Fibroblast of skin of right quadriceps (primary cell): Measurements from ENCODE around the gene ASPM.
"Not testable (repeated sequence)": the region's sequence is repeated elsewhere in the genome, so short reads cannot be mapped to it uniquely, and the experiment has no call there.

Experiments used
- DNase-seq: peaks from one replicate; pipeline ENCODE4 v3.0.0-alpha.2; 2013

The ASPM gene

DNA sequence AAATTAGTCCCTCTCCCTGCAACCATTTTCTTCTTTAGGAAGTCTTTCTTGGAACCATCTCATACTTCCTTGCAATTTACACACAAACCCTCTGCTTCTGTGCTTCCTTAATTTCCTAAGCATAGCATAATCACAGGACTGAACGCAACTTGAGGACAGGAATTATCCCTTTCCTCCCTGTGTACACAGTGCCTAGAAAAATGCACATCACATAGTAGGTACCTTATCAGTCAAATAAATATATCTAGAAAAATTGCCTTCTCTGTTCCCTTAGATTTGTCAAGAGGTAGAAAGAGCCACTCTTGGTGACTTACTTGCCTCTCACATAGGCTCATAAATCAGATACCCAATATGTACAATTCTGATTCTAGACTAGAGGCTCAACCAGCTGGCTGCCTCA, 4.9 kb downstream of the ASPM start:
- no peak for DNase-seq

DNA sequence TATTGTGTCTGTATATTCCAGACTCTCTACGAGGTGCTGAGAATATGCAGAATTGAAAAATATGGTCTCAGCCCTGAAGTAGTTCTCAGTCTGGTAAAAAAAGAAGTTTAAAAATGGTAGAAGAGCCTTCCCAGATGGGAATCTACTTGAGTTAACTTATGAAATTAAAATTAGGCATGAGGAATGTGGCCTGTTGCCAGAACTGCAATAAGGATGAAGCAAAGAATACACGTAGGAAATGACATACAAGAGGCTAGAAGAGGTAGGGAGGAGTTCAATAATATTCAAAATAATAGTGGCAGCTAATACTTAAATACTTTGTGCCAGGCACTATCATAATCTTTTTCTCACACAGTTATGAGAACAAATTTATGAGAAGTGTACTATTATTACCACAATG, 6.3 kb downstream of the ASPM start:
- DNase-seq: peak; percentile 60

DNA sequence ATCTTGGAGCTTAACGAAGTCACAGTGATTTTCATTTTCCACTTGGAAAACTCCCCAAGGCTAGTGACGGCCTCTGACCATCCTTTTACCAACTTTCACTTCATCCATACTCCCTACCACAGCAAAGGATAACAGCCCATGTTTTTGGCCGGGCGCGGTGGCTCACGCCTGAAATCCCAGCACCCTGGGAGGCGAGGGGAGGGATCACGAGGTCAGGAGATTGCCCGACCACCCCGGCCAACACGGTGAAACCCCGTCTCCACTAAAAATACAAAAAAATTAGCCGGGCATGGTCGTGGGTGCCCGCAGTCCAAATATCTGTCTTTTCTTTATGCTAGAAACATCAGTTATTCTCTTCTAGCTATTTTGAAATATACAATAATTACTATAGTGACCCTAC, 7.3 kb downstream of the ASPM start:
- DNase-seq: no peak

DNA sequence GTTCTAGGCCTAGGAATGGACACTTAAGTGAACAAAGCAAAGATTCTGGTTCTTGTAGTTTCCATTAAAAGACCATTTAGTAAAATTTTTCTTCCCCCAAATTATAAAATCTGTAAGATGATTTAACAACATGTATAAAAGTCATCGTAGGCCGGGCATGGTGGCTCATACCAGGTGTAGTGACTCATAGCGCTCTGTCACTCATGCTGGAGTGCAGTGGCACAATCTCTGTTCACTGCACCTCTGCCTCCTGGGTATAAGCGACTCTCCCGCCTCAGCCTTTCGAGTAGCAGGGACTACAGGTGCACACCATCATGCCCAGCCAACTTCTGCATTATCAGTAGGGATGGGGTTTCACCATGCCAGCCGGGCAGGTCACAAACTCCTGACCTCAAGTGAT, 9.1 kb downstream of the ASPM start:
- no peak for DNase-seq

DNA sequence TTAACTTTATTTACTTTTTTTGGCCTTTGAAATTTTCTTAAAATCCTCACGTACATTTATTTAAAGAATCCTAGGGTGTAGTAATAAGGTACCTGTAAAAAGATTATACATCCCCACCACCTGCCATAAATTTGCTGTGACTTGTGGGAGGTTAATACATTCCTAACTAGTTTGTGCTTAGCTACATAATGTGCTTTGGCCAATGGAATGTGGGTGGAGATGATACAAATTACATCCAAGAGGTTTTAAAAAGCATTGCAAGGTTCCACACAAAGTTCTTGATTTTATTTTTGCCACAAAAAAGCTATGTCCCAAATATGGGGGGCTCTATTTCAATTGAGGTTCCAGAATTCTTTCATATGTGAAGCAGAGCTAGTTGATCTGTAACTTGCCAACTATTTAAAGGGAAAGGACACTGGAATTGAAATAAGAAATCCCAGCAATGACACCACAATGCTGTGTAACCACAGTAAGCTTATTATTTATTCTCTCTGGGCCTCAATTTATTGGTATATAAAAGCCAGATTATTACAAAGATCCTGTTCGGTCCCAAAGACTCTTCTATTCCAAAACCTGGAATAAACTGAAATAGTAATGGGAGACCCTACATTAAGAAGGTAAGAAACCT, 15.7 kb downstream of the ASPM start:
- DNase-seq: peak; percentile 63

DNA sequence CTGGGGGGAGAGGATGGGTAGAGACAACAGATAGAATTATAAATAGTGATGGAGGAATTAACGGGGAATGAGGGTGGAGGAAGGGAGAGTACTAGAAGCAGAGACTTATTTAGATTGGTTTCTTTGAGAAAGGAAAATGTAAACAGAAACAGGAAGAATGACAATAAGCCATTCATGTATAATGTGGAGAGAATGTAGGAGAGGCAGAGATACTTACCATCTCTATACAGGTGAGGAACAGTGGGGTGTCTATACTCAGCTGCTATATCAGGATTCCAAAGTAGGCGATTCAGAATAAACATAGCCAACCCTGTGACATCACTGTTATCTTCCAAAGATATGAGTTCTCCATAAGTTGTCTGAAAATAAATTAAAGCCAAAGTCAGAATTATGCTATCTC, 16.8 kb downstream of the ASPM start:
- DNase-seq: no peak

DNA sequence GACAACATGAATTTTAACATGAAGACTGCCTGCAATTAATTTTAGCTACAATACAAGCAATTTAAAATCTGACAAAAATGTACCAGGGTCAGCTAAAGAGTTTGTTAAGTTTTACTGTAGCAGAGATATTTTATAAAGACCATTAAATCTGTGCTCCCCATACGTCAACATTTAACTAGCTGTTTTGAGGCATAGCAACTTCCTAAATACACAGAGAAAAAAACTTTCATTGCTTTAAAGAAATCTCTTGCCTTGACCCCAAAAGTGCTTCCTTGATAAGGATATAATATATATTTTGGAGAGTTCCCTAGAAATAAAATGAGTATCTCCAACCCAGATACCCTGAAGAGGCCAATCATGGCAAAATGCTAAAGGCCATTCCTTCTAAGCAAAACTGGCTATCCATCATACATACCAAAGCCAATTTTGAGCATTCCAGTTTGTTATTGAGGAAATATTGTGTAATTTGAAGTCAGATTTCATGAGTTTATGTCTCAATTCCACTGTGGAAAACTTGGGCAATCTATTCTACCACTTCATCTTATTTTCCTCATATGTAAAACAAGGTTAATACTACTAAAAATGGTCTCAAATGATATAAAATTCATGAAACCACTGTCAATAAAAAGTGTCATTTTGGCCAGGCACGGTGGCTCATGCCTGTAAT, 19.1 kb downstream of the ASPM start:
- peak; percentile 60 for DNase-seq

DNA sequence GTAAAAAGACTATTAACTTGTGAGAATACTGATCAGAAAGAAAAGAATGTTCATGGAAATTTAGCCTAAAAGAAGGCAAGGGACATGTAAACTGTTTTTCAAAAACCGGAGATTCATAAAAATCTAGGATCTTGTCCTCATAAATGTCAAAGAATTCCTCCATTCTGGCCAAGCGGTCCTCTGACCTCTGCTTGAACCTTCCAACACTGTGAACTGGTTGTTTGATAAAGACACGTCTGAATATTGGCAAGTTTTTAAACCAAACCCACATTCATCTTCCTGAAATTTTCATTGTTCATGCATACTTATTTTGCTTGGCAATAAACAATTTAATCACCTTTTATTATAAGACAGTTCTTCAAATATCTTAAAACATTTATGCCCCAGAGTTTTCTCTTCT, 19.8 kb downstream of the ASPM start:
- DNase-seq: no peak

DNA sequence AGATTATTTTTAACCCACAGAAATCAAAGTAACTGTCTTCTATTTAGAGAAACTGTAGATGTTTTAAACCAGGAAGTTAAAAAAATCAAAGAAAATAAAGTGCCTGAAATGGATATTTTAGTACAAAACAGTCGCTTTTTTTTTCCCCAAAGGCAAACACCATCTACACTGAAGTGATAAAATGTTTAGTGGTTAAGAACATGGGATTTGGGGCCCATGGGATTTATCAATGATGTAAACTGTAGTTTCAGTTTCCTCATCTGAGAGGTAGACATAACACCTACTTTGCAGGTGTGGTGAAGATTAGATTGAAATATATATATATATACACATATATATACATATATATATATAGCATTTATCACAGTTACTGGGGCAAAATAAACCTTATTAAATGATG, 22.1 kb downstream of the ASPM start:
- no peak for DNase-seq

DNA sequence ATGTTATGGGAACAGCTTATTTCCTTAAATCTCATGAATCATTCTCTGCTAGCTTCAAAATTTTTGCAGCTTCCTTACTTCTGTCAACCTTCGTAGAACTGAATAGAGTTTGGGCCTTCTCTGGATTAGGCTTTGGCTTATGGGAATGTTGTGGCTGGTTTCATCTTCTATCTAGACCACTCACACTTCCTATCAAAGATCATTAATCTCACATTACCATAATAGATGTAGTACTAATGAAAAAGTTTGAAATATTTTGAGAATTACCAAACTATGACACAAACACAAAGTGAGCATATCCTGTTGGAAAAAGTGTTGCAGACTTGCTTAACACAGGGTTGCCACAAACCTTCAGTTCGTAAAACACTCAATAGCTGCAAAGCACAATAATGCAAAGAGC, 30.3 kb downstream of the ASPM start:
- DNase-seq: peak; percentile 14

DNA sequence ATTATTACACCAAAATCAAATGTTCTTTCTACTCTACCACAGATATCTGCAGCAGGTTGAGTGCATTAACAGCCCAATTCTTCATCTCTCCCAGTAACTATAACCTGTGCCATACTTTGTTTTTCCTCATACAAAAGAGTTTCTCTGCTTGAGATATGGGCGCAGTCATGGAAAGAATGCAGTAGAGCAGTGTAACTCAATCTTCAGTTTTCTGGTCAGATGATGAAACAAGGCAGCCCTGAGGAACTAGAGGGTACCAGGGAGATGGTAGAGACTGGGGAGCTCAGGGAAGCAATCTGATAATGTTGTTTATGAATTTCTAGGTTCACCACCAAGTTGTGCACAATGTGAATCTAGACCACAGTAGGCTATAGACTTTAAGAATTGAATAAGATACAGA, 39.6 kb downstream of the ASPM start:
- no peak for DNase-seq

DNA sequence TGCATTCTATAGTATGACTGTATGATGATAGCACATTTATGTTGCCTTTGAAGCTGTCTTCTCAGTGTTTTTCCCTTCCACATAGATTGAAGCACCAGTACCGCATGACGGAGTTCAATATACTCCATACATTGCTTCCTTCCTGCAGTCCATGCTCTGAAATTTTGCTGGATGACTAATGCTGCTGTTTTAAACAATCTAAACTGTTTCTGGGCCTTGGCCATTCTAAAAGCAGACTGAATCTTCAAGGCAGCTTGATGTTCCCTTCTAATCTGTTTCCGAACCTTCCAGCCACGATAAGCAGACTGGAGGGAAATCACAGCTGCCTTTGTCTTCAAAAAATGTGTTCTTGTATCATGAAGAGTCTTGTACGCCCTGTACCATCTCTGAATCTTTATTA, 43.2 kb downstream of the ASPM start:
- DNase-seq: peak; percentile 10

DNA sequence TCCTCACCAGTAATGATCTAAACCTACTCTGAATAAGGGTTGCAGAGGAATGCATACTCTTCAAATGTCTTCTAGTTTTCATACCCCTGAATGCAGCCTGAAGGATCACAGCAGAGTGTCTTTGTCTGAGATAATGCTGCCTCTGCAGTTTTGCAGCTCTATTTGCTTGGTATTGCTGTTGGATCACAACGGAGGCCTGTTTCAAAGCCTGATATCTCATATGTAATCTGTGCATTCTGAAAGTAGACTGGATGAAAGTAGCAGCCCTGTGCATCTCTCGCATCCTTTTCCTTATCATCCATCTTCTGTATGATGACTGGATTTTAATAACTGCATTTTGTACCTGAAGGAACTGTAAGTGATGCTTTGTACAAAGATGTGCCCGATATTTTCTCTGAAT, 44.5 kb downstream of the ASPM start:
- DNase-seq: no peak

DNA sequence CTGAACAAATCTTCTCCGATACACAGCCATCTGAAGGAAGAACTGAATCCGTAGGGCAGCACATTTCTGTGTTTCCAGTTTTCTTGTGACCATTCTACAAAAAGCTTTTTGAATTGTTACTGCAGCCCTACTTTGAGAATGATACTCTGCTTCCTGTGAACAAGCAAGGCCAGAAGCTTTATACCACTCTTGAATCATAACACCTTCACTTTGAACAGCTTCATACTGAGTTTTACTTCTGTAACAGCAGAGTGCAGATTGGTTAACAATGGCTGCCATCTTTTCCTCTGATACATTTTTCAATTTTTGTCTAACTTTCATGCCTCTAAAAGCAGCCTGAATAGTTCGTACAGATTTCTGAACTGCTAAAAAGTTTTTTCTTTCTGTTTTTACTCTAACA, 45.8 kb downstream of the ASPM start:
- no peak for DNase-seq

DNA sequence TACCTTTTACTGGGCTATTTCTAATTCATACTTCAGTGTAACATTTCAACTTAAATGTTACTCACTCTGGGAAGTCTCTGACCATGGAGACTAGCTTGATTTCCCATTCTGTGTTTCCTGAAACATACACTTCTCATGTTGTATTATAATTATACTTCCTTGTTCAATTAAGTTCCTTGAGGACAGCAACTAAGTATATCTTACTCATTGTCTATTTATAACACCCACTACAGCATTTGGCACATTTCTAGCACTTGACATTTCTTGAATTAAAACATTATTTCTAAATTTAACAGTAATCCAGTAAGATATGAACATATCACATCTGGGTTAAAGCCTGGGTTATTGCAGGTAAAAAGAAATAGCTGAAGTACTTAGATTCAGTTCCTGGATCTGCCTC, 47.0 kb downstream of the ASPM start:
- no peak for DNase-seq

DNA sequence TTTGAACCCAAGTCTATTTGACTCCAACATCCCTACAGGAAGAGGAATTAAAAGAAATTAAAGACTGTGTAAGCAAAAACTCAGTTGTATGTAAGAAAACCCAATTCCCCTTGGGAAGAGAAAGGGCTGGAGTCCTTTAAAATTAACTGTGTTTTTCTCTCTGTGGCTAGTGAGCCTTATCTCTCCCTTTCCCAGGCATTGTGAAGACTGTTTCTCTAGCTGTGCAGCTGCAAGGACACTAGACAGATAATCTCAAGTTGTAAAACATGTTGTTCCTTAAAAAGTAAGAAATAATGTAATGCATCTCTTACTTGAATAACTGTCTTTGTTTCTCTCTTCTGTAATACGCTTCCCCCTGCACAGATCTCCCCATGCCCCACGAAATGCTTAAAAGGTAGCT, 49.5 kb downstream of the ASPM start:
- not testable (repeated sequence) for DNase-seq

DNA sequence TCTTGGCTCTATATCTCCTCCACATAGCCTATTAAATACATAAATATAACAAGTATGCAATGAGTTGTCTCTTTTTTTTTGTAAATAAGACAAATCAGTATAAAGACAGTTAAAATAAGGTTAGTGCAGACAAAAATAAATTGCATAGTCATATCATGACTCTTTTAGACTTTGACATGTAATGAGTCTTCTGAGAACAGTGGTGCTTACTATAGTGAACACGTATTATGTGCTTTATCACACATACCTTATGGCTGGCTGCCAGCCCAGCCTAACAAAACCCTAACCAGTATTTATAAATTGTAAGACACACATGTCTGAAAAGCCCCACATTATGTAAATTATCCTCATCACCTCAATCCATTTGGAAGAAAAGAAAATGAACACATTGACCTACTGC, 50.3 kb downstream of the ASPM start:
- DNase-seq: no peak

DNA sequence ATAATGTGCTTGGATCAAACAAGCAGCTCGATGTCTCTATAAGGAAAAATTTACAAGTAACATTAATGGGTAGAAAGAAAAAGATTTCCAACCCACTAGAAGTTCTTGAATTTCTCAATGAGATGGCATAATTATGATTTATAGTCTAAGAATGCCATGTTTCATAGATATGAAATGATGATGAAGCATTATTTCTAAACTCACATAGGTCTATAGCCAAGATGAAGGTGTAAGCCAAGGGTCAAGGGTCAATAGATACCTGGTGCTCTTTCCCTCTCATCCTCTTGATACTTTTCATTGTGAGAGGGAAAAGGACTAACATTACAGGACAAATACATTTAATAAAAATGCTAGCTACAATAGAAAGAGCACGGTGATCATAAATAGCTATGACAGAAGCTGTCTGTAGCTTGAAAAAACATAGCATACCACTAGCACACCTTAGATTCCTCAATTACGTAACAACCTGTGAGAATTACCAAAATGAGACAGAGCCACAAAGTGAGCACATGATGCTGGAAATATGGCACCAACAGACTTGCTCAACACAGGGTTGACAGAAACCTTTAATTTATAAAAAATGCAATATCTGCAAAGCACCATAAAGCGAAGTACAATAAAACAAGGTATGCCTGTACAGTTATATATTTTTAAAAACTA, 53.1 kb downstream of the ASPM start:
- DNase-seq: no peak

DNA sequence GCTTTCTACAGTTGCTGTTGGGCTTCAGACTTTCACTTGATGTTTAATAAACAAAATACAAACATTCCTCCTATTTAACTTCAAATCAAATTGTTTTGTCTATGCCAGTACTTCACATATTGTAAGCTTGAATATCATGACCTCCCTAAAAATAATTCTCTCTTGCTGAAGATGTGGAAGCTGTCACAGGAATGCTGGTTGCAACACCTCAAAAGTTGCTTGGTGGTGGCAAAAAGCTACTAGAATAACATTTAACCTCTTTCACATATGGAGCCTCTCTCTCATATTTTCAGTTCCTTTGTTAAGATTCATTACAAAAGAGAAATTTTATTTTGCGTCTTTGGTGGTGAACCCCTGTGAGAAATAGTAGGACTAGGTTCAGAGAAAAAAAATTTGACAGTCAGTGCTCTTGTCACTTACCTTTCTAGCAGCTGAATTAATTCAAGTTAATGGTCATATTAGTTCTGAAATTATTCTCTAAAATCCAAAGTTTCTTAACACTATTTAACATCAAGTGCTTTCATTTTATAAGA, 53.9 kb downstream of the ASPM start:
- no peak for DNase-seq

DNA sequence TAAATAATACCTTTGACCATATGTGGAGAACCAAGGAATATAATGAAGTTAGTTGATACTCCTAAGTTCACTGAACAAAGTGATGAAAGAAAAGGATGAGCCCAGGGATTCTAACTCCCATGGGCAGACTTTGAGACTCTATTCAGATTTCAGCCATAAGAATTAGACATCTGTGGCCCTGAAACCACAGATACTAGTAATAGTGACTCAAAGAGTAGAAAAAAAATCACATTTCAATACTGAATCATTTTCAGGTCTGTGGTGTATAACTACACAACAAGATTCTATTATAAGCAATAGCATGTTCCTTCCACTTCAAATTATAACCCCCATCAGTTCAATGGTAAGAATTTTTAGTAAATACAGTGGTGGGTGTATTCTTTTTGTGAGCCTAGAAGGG, 63.0 kb downstream of the ASPM start:
- no peak for DNase-seq

DNA sequence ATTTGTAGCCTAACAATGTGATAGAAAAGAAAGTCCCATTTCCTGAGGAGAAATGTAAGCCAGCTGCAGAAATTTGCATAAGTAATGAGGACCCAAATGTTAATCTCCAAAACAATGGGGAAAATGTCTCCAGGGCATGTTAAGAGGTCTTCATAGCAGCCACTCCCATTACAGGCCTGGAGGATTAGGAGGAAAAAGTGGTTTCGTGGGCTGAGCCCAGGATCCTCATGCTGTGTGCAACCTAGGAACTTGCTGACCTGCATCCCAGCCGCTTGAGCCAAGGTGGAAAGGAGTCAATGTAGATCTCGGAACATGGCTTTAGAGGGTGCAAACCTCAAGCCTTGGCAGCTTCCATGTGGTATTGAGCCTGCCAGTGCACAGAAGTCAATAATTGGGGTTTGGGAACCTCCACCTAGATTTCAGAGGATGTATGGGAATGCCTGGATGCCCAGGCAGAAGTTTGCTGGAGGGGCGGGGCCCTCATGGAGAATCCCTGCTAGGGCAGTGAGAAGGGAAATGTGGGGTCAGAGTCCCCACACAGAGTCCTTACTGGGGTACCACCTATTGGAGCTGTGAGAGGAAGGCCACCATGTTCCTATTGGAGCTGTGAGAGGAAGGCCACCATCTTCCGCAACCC, 65.2 kb downstream of the ASPM start:
- no peak for DNase-seq

DNA sequence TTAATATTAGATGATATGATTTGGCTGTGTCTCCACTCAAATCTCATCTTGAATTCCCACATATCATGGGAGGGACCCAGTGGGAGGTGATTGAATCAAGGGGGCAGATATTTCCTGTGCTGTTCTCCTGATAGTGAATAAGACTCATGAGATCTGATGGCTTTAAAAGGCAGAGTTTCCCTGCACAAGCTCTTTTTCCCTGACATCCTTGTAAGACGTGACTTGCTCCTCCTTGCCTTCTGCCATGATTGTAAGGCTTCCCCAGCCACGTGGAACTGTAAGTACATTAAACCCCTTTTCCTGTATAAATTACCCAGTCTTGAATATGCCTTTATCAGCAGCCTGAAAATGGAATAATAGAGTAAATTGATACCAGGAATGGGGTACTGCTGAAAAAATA, 66.1 kb downstream of the ASPM start:
- DNase-seq: no peak

DNA sequence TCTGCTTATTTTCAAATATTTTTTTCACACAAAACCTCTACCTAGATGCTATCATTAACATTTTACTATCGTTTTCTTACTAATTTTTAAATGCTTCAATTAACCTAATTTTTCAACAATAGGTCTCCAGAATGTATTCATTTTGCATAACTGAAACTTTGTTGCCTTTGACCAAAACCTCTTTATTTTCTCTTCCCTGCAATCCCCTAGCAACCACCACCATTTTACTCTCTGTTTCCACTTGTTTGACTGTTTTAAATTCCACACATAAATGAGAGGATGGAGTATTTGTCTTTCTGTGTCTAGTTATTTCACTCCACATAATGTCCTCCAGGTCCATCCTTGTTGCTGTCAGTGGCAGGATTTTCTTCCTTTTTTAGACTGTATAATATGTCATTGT, 69.9 kb downstream of the ASPM start:
- no peak for DNase-seq

DNA sequence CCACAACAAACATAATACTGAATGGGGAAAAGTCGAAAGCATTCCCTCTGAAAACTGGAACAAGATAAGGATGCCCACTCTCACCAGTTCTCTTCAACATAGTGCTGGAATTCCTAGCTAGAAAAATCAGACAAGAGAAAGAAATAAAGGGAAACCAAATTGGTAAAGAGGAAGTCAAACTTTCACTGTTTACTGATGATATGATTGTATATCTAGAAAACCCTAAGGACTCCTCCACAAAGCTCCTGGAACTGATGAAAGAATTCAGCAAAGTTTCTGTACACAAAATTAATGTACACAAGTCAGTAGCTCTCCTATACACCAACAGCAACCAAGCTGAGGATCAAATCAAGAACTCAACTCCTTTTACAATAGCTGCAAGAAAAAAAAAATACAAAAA, 72.5 kb downstream of the ASPM start:
- no peak for DNase-seq
